ENCODE data around the gene EEF1AKMT3. TPM values are rescaled to one million over a fixed set of nuclear protein-coding genes. Genes with fewer than 3 reads are reported as not detected.

EEF1AKMT3 gene
- total and polyA plus RNA-seq, 2 donors, result 1.3 to 2.4 TPM

DNA sequence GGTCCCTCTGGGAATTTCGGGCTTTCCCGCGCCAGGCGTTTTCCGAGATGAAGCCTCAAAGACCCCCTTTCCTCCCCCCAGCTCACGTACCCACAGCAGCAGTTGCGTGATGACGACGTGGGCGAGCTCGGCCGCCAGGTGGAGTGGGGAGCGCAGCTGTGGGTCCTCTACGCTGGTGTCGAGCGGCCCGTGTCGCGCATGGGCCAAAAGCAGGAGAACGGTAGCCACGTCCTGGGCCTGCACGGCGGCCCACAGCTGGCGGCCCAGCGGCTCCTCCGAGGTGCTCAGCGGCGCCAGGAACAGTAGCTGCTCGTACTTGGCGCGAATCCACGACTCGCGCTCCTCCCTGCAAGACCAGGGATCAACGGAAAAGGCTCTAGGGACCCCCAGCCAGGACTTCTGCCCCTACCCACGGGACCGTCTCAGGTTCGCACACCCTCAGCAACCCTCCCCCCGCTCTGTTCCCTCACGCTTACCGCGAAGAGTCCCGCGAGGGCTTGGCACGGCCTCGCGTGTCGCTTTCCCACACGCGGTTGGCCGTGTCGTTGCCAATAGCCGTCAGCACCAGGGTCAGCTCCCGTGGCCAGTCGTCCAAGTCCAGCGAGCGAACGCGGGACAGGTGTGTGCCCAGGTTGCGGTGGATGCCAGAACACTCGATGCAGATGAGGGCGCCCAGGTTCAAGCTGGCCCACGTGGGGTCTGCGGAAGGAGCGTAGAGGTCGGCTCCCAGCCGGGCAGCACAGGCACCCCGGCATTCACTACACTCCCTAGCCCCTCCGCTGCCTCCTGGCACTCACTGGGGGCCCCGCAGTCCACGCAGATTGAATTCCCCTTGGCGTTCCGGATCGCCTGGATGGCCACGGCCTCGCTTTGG, 45.3 kb upstream of the EEF1AKMT3 start:
- 95% methylated on average over 76 of the region's 76 CpGs for WGBS

GRCh38 chr12:57727758-57728395, 44.5 kb upstream of the EEF1AKMT3 start:
- H3K27ac ChIP-seq (ENCODE audit: low read depth in 1 of 2, low read length in 1 of 2), result no peak overlapping the region
- peaks cover 1 to 11% of the 10 kb centered on the region in 2 donors for H3K9me3 ChIP-seq (ENCODE audit: control insufficient read depth in 2 of 2, insufficient read depth in 1 of 2, low read length in 1 of 2)
- peaks cover 0 to 13% of the 10 kb centered on the region in 2 donors for H3K27me3 ChIP-seq (ENCODE audit: control insufficient read depth in 2 of 2, insufficient read depth in 1 of 2, low read length in 1 of 2)
- H3K4me1 ChIP-seq (ENCODE audit: control insufficient read depth in 2 of 2, insufficient read depth in 2 of 2, low read length in 2 of 2), result no peaks in the 10 kb centered on the region
- DNase-seq (ENCODE audit: low read depth in 6 of 9, low spot score in 9 of 9), result no peak
- WGBS, result 94% methylated on average over 21 of the region's 21 CpGs
- no peak overlapping the region for H3K4me3 ChIP-seq (ENCODE audit: low read length in 2 of 2)
- H3K36me3 ChIP-seq (ENCODE audit: control insufficient read depth in 2 of 2, insufficient read depth in 2 of 2, low read length in 1 of 2), result peaks cover 55 to 65% of the 10 kb centered on the region in 2 donors

More for the DNA sequence above, 45.3 kb upstream of the EEF1AKMT3 start:
- DNase-seq (ENCODE audit: low read depth in 6 of 9, low spot score in 9 of 9), result no peak
- Histone ChIP-seq H3K4me1 (ENCODE audit: control insufficient read depth in 2 of 2, insufficient read depth in 2 of 2, low read length in 2 of 2) (no peaks in the 10 kb centered on the region), H3K36me3 (ENCODE audit: control insufficient read depth in 2 of 2, insufficient read depth in 2 of 2, low read length in 1 of 2) (peaks cover 50 to 57% of the 10 kb centered on the region in 2 donors), H3K9me3 (ENCODE audit: control insufficient read depth in 2 of 2, insufficient read depth in 1 of 2, low read length in 1 of 2) (peaks cover 1 to 11% of the 10 kb centered on the region in 2 donors), H3K27me3 (ENCODE audit: control insufficient read depth in 2 of 2, insufficient read depth in 1 of 2, low read length in 1 of 2) (peaks cover 0 to 13% of the 10 kb centered on the region in 2 donors), H3K4me3 (ENCODE audit: low read length in 2 of 2) (no peak overlapping the region), H3K27ac (ENCODE audit: low read depth in 1 of 2, low read length in 1 of 2) (no peak overlapping the region)

GRCh38 chr12:57729321-57729844, 43.0 kb upstream of the EEF1AKMT3 start:
- peaks cover 0 to 13% of the 10 kb centered on the region in 2 donors for H3K27me3 ChIP-seq (ENCODE audit: control insufficient read depth in 2 of 2, insufficient read depth in 1 of 2, low read length in 1 of 2)
- peaks cover 1 to 11% of the 10 kb centered on the region in 2 donors for H3K9me3 ChIP-seq (ENCODE audit: control insufficient read depth in 2 of 2, insufficient read depth in 1 of 2, low read length in 1 of 2)
- H3K4me3 ChIP-seq (ENCODE audit: low read length in 2 of 2), result no peak overlapping the region
- peaks cover 66 to 80% of the 10 kb centered on the region in 2 donors for H3K36me3 ChIP-seq (ENCODE audit: control insufficient read depth in 2 of 2, insufficient read depth in 2 of 2, low read length in 1 of 2)
- H3K27ac ChIP-seq (ENCODE audit: low read depth in 1 of 2, low read length in 1 of 2), result no peak overlapping the region
- no peaks in the 10 kb centered on the region for H3K4me1 ChIP-seq (ENCODE audit: control insufficient read depth in 2 of 2, insufficient read depth in 2 of 2, low read length in 2 of 2)
- DNase-seq (ENCODE audit: low read depth in 6 of 9, low spot score in 9 of 9), result no peak
- 88% methylated on average over 5 of the region's 5 CpGs for WGBS

- peaks cover 0 to 13% of the 10 kb centered on the region in 2 donors for H3K27me3 ChIP-seq (ENCODE audit: control insufficient read depth in 2 of 2, insufficient read depth in 1 of 2, low read length in 1 of 2)
- H3K36me3 ChIP-seq (ENCODE audit: control insufficient read depth in 2 of 2, insufficient read depth in 2 of 2, low read length in 1 of 2), result peaks cover 74 to 88% of the 10 kb centered on the region in 2 donors
- no peaks in the 10 kb centered on the region for H3K4me1 ChIP-seq (ENCODE audit: control insufficient read depth in 2 of 2, insufficient read depth in 2 of 2, low read length in 2 of 2)
- DNase-seq (ENCODE audit: low read depth in 6 of 9, low spot score in 9 of 9), result no peak
- H3K9me3 ChIP-seq (ENCODE audit: control insufficient read depth in 2 of 2, insufficient read depth in 1 of 2, low read length in 1 of 2), result peaks cover 1 to 11% of the 10 kb centered on the region in 2 donors
- no peak overlapping the region for H3K4me3 ChIP-seq (ENCODE audit: low read length in 2 of 2)
- H3K27ac ChIP-seq (ENCODE audit: low read depth in 1 of 2, low read length in 1 of 2), result no peak overlapping the region
- WGBS, result 97% methylated on average over 13 of the region's 13 CpGs
Measured at GRCh38 chr12:57730336-57731067, 41.9 kb upstream of the EEF1AKMT3 start.

GRCh38 chr12:57731411-57732080, 40.9 kb upstream of the EEF1AKMT3 start:
- WGBS, result 97% methylated on average over 19 of the region's 19 CpGs
- H3K36me3 ChIP-seq (ENCODE audit: control insufficient read depth in 2 of 2, insufficient read depth in 2 of 2, low read length in 1 of 2), result peaks cover 69 to 85% of the 10 kb centered on the region in 2 donors
- peaks cover 0 to 7% of the 10 kb centered on the region in 2 donors for H3K9me3 ChIP-seq (ENCODE audit: control insufficient read depth in 2 of 2, insufficient read depth in 1 of 2, low read length in 1 of 2)
- peaks cover 0 to 12% of the 10 kb centered on the region in 2 donors for H3K27me3 ChIP-seq (ENCODE audit: control insufficient read depth in 2 of 2, insufficient read depth in 1 of 2, low read length in 1 of 2)
- DNase-seq (ENCODE audit: low read depth in 6 of 9, low spot score in 9 of 9), result no peak
- H3K27ac ChIP-seq (ENCODE audit: low read depth in 1 of 2, low read length in 1 of 2), result no peak overlapping the region
- H3K4me1 ChIP-seq (ENCODE audit: control insufficient read depth in 2 of 2, insufficient read depth in 2 of 2, low read length in 2 of 2), result no peaks in the 10 kb centered on the region
- H3K4me3 ChIP-seq (ENCODE audit: low read length in 2 of 2), result no peak overlapping the region

DNA sequence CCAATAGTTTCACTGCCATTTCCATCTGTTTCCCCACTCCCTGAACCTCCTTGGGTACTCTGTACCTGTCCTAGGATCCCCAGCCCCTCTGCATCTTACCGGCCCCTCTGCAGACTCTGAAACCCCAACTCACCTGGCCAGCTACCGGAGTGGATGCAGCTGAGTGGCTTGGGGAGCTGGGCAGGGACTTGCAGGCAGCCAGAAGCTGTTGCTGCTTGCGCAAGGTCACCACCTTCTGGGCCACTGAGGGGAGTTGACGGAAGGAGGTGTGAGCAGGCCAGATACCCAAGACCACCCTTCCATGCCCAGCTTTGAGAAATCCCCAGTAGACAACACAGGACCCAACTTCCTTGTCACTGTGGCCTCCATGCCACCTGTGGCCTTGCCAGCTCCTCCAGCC, 40.1 kb upstream of the EEF1AKMT3 start:
- no peak for DNase-seq (ENCODE audit: low read depth in 6 of 9, low spot score in 9 of 9)
- whole genome bisulfite sequencing, result 94% methylated on average over 4 of the region's 4 CpGs
- Histone ChIP-seq H3K4me3 (ENCODE audit: low read length in 2 of 2) (no peak overlapping the region), H3K27ac (ENCODE audit: low read depth in 1 of 2, low read length in 1 of 2) (no peak overlapping the region), H3K9me3 (ENCODE audit: control insufficient read depth in 2 of 2, insufficient read depth in 1 of 2, low read length in 1 of 2) (peaks cover 0 to under 1% of the 10 kb centered on the region in 2 donors), H3K4me1 (ENCODE audit: control insufficient read depth in 2 of 2, insufficient read depth in 2 of 2, low read length in 2 of 2) (no peaks in the 10 kb centered on the region), H3K36me3 (ENCODE audit: control insufficient read depth in 2 of 2, insufficient read depth in 2 of 2, low read length in 1 of 2) (peaks cover 68 to 80% of the 10 kb centered on the region in 2 donors), H3K27me3 (ENCODE audit: control insufficient read depth in 2 of 2, insufficient read depth in 1 of 2, low read length in 1 of 2) (peaks cover 0 to 13% of the 10 kb centered on the region in 2 donors)

DNA sequence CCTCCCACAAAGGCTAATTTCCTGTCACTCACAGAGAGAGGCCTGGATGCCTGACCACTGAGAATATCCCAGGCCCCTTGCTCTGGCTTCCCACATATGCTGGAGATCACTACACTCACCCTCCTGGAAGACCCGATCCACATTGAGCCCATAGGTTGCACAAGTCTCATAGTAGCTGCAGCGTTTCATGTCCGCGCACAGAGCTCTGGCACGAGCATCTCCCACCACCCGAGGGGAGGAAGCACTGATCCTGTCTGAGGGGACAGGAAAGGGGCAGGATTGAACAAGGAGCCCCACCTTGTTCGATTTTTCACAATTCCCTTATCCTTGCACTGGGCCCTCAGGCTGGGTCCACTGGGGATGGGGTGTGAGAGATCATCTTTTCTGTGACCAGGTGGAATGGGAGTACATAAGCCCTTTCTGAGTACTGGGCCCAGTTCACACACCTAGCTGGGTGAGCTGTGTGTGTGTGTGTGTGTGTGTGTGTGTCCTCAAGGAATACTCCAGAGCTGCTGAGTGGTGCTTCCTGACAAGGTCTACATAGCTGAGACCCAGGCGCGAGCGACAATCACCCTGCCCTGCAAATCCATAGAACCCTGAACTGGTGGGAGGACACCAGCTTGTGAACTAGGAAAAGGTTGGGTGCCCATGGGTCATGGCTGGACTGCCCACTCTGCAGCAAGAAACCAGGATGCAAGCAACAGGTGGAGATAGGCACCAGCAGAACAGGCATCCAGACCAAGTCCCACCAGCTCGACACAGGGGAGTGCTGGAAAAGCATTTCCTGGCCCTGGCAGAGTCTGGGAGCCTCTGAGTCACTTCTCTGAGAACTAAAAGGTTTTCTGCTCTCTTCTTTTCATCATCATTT, 39.5 kb upstream of the EEF1AKMT3 start:
- Histone ChIP-seq H3K27ac (ENCODE audit: low read depth in 1 of 2, low read length in 1 of 2) (no peak overlapping the region), H3K27me3 (ENCODE audit: control insufficient read depth in 2 of 2, insufficient read depth in 1 of 2, low read length in 1 of 2) (peaks cover 0 to 11% of the 10 kb centered on the region in 2 donors), H3K9me3 (ENCODE audit: control insufficient read depth in 2 of 2, insufficient read depth in 1 of 2, low read length in 1 of 2) (no peaks in the 10 kb centered on the region), H3K4me1 (ENCODE audit: control insufficient read depth in 2 of 2, insufficient read depth in 2 of 2, low read length in 2 of 2) (no peaks in the 10 kb centered on the region), H3K4me3 (ENCODE audit: low read length in 2 of 2) (no peak overlapping the region), H3K36me3 (ENCODE audit: control insufficient read depth in 2 of 2, insufficient read depth in 2 of 2, low read length in 1 of 2) (peaks cover 62 to 80% of the 10 kb centered on the region in 2 donors)
- WGBS, result 96% methylated on average over 11 of the region's 11 CpGs
- no peak for DNase-seq (ENCODE audit: low read depth in 6 of 9, low spot score in 9 of 9)

DNA sequence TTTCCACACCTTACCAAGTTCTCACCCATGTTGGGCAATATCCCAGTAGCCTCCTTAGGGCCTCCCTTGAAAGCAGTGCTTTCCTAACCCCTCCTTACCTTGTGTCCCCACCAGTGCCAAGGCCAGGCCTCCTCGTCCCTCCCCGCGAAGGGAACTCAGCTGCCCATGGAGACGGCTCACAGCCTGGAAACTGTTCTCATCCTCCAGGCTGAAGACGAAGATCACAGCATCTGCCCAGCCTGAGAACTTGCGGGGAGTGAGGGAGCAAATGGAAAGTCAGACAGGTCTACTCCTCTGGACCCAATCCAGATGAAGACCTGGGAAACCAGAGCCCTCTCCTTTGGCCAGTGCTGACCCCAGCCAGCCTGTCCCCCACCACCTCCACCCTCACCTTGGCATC, 38.5 kb upstream of the EEF1AKMT3 start:
- WGBS, result 97% methylated on average over 6 of the region's 6 CpGs
- H3K36me3 ChIP-seq (ENCODE audit: control insufficient read depth in 2 of 2, insufficient read depth in 2 of 2, low read length in 1 of 2), result peaks cover 60 to 77% of the 10 kb centered on the region in 2 donors
- no peak overlapping the region for H3K4me3 ChIP-seq (ENCODE audit: low read length in 2 of 2)
- H3K27ac ChIP-seq (ENCODE audit: low read depth in 1 of 2, low read length in 1 of 2), result no peak overlapping the region
- peaks cover 0 to 16% of the 10 kb centered on the region in 2 donors for H3K27me3 ChIP-seq (ENCODE audit: control insufficient read depth in 2 of 2, insufficient read depth in 1 of 2, low read length in 1 of 2)
- no peak for DNase-seq (ENCODE audit: low read depth in 6 of 9, low spot score in 9 of 9)
- H3K4me1 ChIP-seq (ENCODE audit: control insufficient read depth in 2 of 2, insufficient read depth in 2 of 2, low read length in 2 of 2), result peaks cover 0 to 5% of the 10 kb centered on the region in 2 donors
- no peaks in the 10 kb centered on the region for H3K9me3 ChIP-seq (ENCODE audit: control insufficient read depth in 2 of 2, insufficient read depth in 1 of 2, low read length in 1 of 2)
